Mesodermal cell (in vitro differentiated cells): ENCODE measurements around the gene PROKR2.

ENCODE experiments used
- H3K27ac ChIP-seq: 2 replicates; pipeline ENCODE4 v1.7.0; 2013; ENCODE audit warnings: mild to moderate bottlenecking, low read depth, low read length, moderate library complexity; ENCODE audit not compliant: severe bottlenecking
- H3K36me3 ChIP-seq: 2 replicates; pipeline ENCODE4 v1.7.1; 2013; ENCODE audit warnings: mild to moderate bottlenecking, low read length, moderate library complexity; ENCODE audit not compliant: control insufficient read depth, insufficient read depth
- H3K4me1 ChIP-seq: one replicate; pipeline ENCODE4 v1.7.1; 2013; ENCODE audit warnings: mild to moderate bottlenecking, low read length; ENCODE audit not compliant: insufficient read depth, control insufficient read depth, poor library complexity, severe bottlenecking
- H3K4me3 ChIP-seq: 2 replicates; pipeline ENCODE4 v1.7.0; 2013; ENCODE audit warnings: low read length, control low read depth, mild to moderate bottlenecking; ENCODE audit not compliant: insufficient read depth, poor library complexity, severe bottlenecking; ENCODE audit errors: extremely low read depth
- H3K9me3 ChIP-seq: 2 replicates; pipeline ENCODE4 v1.7.1; 2013; ENCODE audit warnings: mild to moderate bottlenecking, low read length, moderate library complexity; ENCODE audit not compliant: control insufficient read depth
- WGBS, 2 experiments: methylation state at CpG; one replicate each; pipeline ENCODE4 v1.1.5; 2013; ENCODE audit warnings: missing lambda C conversion rate in 2 of 2; ENCODE audit not compliant: insufficient coverage in 2 of 2; 5-methylcytosine and 5-hydroxymethylcytosine counted together

PROKR2 gene

GRCh38 chr20:5282561-5282960 lies 34.2 kb downstream of the PROKR2 start:
- WGBS, 2 experiments, result 84 to 89% methylated on average over 4 of the region's 4 CpGs
- no peak overlapping the region for H3K4me3 ChIP-seq

GRCh38 chr20:5279661-5280060 lies 37.1 kb downstream of the PROKR2 start:
- H3K4me3 ChIP-seq, result no peak overlapping the region
- H3K36me3 ChIP-seq, result no peaks in the 10 kb centered on the region
- H3K27ac ChIP-seq, result no peak overlapping the region
- no peaks in the 10 kb centered on the region for H3K9me3 ChIP-seq
- H3K4me1 ChIP-seq, result no peaks in the 10 kb centered on the region

More at GRCh38 chr20:5282561-5282960, 34.2 kb downstream of the PROKR2 start:
- H3K27ac ChIP-seq, result no peak overlapping the region
- no peaks in the 10 kb centered on the region for H3K9me3 ChIP-seq
- H3K4me1 ChIP-seq, result no peaks in the 10 kb centered on the region
- H3K36me3 ChIP-seq, result no peaks in the 10 kb centered on the region

- Histone ChIP-seq H3K9me3 (no peaks in the 10 kb centered on the region), H3K27ac (no peak overlapping the region), H3K36me3 (no peaks in the 10 kb centered on the region), H3K4me3 (no peak overlapping the region), H3K4me1 (no peaks in the 10 kb centered on the region)
- WGBS, 2 experiments, result 76 to 80% methylated on average over 1 to 2 of the region's 4 CpGs
These were observed 44.5 kb downstream of the PROKR2 start for GRCh38 chr20:5272268-5272667.

GRCh38 chr20:5270603-5271002 lies 46.2 kb downstream of the PROKR2 start:
- WGBS, 2 experiments, result 61 to 83% methylated on average over 1 to 3 of the region's 5 CpGs
- no peak overlapping the region for H3K27ac ChIP-seq
- H3K36me3 ChIP-seq, result no peaks in the 10 kb centered on the region
- no peak overlapping the region for H3K4me3 ChIP-seq
- H3K4me1 ChIP-seq, result no peaks in the 10 kb centered on the region
- no peaks in the 10 kb centered on the region for H3K9me3 ChIP-seq

- 87 to 91% methylated on average over 3 of the region's 3 CpGs for WGBS, 2 experiments
- Histone ChIP-seq H3K4me3 (no peak overlapping the region), H3K36me3 (no peaks in the 10 kb centered on the region), H3K27ac (no peak overlapping the region), H3K4me1 (no peaks in the 10 kb centered on the region), H3K9me3 (no peaks in the 10 kb centered on the region)
These were observed 48.3 kb downstream of the PROKR2 start for GRCh38 chr20:5268449-5268848.

GRCh38 chr20:5267092-5267491 lies 49.7 kb downstream of the PROKR2 start:
- WGBS, 2 experiments, result 100% methylated on average over 1 of the region's 1 CpG; no CpG with 5 or more reads in 1 of the 2 experiments
- no peak overlapping the region for H3K27ac ChIP-seq
- H3K4me1 ChIP-seq, result no peaks in the 10 kb centered on the region
- no peaks in the 10 kb centered on the region for H3K9me3 ChIP-seq
- no peak overlapping the region for H3K4me3 ChIP-seq
- H3K36me3 ChIP-seq, result no peaks in the 10 kb centered on the region
